ENCODE results near the gene FGF9. TPM values are rescaled to one million over a fixed set of nuclear protein-coding genes. Genes with fewer than 3 reads are reported as not detected.
A peak's percentile ranks its signal among the peaks of the same experiment; 100 is the strongest.

FGF9 gene
- total and polyA plus RNA-seq, 8 donors: 0.14 to 2.2 (median 0.27) TPM; not detected in 2

DNA sequence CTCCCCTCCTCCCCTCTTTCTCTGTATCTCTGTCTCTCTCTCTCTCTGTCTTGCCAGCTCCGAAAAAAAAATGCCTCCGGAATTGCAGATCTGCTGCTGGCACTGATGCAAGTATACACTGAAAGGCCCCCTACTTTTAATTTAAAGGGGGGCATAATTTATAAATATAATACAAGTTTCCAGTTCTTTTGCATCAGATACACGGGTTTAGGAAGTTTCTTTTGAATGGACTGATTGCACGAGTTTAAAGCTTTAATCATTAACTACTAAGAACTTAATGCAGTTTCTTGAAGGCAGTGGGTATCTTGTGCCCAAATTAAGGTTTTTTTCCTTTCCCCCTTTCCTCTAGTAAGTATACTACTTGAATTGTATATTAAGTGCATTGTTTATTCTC is 1.4 kb downstream of the FGF9 start:
- peaks cover 52 to 76% (median 74%) of the 10 kb centered on the region in 4 donors for H3K4me1 ChIP-seq
- peak overlapping the region; percentile 56 to 91 (median 72) for H3K4me3 ChIP-seq
- intact Hi-C loops (cut with DNase I; ENCODE audit: low total_unique reads): no loop called here
- no peak for DNase-seq
- WGBS, 5 donors: 0 to 4% (median 1%) methylated on average over 4 of the region's 4 CpGs
- H3K27ac ChIP-seq: no peak overlapping the region
- TF ChIP-seq POLR2A (IDR thresholded peaks at IDR 0.05): no peak
- no peak for TF ChIP-seq POLR2AphosphoS5 (IDR thresholded peaks at IDR 0.05)
- TF ChIP-seq EP300 (IDR thresholded peaks at IDR 0.05): no peak
- TF ChIP-seq, protein P1, sequence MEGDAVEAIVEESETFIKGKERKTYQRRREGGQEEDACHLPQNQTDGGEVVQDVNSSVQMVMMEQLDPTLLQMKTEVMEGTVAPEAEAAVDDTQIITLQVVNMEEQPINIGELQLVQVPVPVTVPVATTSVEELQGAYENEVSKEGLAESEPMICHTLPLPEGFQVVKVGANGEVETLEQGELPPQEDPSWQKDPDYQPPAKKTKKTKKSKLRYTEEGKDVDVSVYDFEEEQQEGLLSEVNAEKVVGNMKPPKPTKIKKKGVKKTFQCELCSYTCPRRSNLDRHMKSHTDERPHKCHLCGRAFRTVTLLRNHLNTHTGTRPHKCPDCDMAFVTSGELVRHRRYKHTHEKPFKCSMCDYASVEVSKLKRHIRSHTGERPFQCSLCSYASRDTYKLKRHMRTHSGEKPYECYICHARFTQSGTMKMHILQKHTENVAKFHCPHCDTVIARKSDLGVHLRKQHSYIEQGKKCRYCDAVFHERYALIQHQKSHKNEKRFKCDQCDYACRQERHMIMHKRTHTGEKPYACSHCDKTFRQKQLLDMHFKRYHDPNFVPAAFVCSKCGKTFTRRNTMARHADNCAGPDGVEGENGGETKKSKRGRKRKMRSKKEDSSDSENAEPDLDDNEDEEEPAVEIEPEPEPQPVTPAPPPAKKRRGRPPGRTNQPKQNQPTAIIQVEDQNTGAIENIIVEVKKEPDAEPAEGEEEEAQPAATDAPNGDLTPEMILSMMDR (IDR thresholded peaks at IDR 0.05): no peak
- no peaks in the 10 kb centered on the region for H3K36me3 ChIP-seq
- peaks cover 3 to 97% (median 56%) of the 10 kb centered on the region in 3 donors for H3K27me3 ChIP-seq
- no peaks in the 10 kb centered on the region for H3K9me3 ChIP-seq

DNA sequence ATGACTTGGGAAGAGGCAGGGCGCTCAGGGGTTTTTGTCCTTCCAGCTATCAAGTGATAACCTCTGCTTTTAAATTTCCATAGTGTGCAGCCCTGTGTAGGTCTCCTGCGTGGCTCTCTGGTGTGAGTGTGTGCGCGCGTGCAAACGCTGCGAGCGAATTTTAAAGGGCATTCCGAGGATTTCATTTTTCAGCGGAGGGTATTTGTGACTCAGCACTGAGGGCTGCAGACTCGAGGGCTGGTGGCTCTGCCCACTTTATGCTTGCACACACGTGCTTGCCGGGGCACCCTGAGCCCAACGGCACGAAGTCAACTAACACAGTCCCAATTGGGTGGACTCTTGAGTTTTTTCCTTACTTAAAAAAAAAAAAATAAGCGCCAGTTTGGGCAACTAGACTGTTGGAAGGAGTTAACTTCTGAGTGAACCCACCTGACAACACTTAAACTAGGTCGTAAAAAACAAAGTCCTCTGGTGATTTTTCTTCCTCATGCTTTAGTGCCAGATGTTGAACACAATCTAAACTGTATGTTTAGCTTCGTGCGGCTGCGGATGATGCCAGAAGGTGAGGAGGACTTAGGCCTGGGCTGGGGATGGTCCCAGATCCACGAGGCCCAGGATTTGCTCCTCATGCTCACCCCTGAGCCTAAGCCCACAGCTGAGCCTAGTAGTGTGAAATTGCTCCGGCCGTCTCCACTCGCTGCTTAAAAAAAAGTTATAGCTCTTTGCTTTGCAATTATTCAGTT is 2.1 kb downstream of the FGF9 start:
- 5 to 10% (median 5%) methylated on average over 14 to 24 of the region's 24 CpGs for WGBS, 5 donors
- peaks cover 52 to 76% (median 74%) of the 10 kb centered on the region in 4 donors for H3K4me1 ChIP-seq
- no peaks in the 10 kb centered on the region for H3K9me3 ChIP-seq
- DNase-seq: peak in 1 of 2 donors; percentile 44
- H3K36me3 ChIP-seq: no peaks in the 10 kb centered on the region
- H3K27me3 ChIP-seq: peaks cover 3 to 97% (median 56%) of the 10 kb centered on the region in 3 donors
- H3K27ac ChIP-seq: peak overlapping the region in 2 of 5 donors; percentile 26 to 70
- peak overlapping the region; percentile 56 to 91 (median 74) for H3K4me3 ChIP-seq
- TF ChIP-seq, protein P1 (IDR thresholded peaks at IDR 0.05): peak in 1 of 7 experiments; percentile 12
- no peak for TF ChIP-seq EP300 (IDR thresholded peaks at IDR 0.05)
- intact Hi-C loops (cut with DNase I; ENCODE audit: low total_unique reads): no loop called here

- intact Hi-C loops (cut with DNase I; ENCODE audit: low total_unique reads): no loop called here
- H3K4me3 ChIP-seq: peak overlapping the region; percentile 56 to 91 (median 74)
- peaks cover 52 to 76% (median 73%) of the 10 kb centered on the region in 4 donors for H3K4me1 ChIP-seq
- H3K27me3 ChIP-seq: peaks cover 3 to 95% (median 56%) of the 10 kb centered on the region in 3 donors
- no peaks in the 10 kb centered on the region for H3K9me3 ChIP-seq
- H3K36me3 ChIP-seq: no peaks in the 10 kb centered on the region
- DNase-seq: no peak
- peak overlapping the region in 4 of 5 donors; percentile 26 to 70 (median 52) for H3K27ac ChIP-seq
- TF ChIP-seq, protein P1 (IDR thresholded peaks at IDR 0.05): peak in 1 of 7 experiments; percentile 9
- no peak for TF ChIP-seq EP300 (IDR thresholded peaks at IDR 0.05)
- 0 to 2% (median 0%) methylated on average over 10 to 21 of the region's 21 CpGs for WGBS, 5 donors
Measured at GRCh38 chr13:21673539-21673788, 2.6 kb downstream of the FGF9 start.

DNA sequence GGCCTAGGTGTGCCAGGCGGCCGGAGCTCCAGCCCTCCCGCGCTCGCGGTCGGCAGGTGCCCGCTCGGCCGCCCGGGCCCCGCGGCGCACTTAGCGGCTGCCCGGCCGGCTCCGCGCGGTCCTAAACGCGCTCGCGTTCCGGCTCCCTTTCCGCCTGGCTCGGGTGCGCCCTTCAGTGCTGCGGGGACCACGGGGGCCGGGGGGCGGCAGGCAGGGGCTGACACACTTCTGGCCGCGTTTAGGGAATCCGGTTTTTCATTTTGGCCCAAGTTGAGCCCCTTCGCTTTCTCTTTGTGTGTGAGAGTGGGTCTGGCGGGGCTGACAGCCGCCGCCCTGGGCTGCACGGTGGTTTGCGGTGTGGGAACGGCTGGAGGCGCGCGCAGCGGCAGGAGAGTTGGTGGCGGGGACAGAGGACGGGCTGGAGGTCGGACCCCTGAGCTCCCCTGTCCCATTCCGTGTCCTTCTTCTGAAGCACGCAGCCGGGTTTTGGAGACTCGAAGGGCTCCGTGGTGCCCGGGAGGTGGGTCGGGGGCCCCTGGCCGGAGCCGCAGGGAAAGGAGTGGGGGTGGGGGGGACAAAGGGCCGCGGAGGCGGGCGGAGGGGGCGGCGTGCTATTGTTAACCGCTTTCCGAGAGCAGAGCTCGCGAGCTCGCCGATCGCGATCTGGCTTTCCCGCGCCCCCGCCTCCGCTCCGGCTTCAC is 3.1 kb downstream of the FGF9 start:
- peaks cover 51 to 73% (median 69%) of the 10 kb centered on the region in 4 donors for H3K4me1 ChIP-seq
- TF ChIP-seq, protein P1 (IDR thresholded peaks at IDR 0.05): no peak
- TF ChIP-seq POLR2A (IDR thresholded peaks at IDR 0.05) (no peak), POLR2AphosphoS5 (IDR thresholded peaks at IDR 0.05) (no peak), EP300 (IDR thresholded peaks at IDR 0.05) (no peak)
- H3K27ac ChIP-seq: peak overlapping the region in 4 of 5 donors; percentile 26 to 70 (median 52)
- peaks cover 3 to 90% (median 51%) of the 10 kb centered on the region in 3 donors for H3K27me3 ChIP-seq
- intact Hi-C loops (cut with DNase I; ENCODE audit: low total_unique reads): no loop called here
- DNase-seq: peak; percentile 58 to 87
- no peaks in the 10 kb centered on the region for H3K36me3 ChIP-seq
- H3K4me3 ChIP-seq: peak overlapping the region; percentile 56 to 91 (median 74)
- H3K9me3 ChIP-seq: no peaks in the 10 kb centered on the region
- WGBS, 5 donors: 0 to 1% (median 1%) methylated on average over 45 to 77 of the region's 77 CpGs

All from stomach (tissue), 9 donors.